GM19452 (cell line): ENCODE results near the gene CRY2.

Experiments
- ATAC-seq: cut with Tn5 transposase; IDR thresholded peaks from one replicate; pipeline ENCODE4 v1.9.1; 2021; ENCODE audit not compliant: unreplicated experiment

Gene CRY2

DNA sequence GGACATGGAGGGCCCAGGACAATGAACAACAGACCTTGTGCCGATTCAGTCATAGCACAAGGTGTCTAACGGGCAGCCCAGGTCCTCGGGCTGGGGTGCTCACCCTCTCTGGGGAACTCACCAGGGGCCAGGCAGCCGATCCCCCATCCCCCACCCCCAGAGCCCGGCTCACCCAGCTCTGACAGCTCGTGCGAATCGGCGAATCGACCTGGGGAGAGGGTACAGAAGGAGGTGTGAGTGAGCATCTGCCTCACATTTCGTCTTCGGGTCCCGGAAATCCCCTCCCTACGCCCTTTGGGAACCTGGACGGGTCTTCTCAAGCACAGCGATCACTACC is 70.0 kb downstream of the CRY2 start:
- peak; percentile 5 for ATAC-seq

DNA sequence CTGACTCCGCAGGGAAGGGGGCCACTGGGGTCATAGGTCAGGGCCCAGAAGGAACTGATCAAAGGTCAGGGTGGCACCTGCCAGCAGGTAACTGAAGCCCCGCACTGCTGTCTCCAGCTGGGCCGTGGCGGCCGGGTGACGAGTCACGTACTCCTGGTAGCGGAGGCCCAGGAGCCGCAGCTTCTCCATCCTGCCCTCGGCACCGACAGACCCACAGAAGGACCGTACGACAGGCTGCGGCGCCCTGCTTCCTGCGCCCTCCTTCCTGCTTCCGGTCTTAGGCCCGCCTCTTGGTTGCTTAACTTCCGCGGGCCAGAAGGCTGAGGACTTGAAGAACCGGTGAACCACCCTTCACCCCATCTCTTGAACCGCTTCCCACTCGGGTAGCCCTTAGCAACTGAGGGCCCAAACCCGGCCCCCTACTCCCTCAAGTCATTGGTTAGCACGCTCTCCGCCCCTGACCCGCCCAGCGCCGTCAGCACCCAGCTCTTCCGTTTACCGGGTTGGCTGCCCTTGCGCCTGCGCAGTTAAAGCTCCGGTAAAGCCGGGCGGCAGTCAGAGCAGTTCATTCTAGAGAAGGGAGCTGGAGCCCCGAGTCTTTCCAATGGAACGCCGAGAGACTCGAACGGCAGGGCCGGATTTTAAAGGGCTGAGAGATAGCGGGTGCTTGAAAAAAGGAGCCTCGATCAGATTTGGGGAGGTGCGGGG is 70.5 kb downstream of the CRY2 start, which contains the start of gene PEX16:
Gene PEX16, minus strand, starts transcription at position 255 of the 708 bp plus-strand sequence. Its CDS starts 66 bp downstream, at position 189.
- peak; percentile 92 for ATAC-seq

GRCh38 chr11:45918331-45918941 is 71.2 kb downstream of the CRY2 start:
- no peak for ATAC-seq

DNA sequence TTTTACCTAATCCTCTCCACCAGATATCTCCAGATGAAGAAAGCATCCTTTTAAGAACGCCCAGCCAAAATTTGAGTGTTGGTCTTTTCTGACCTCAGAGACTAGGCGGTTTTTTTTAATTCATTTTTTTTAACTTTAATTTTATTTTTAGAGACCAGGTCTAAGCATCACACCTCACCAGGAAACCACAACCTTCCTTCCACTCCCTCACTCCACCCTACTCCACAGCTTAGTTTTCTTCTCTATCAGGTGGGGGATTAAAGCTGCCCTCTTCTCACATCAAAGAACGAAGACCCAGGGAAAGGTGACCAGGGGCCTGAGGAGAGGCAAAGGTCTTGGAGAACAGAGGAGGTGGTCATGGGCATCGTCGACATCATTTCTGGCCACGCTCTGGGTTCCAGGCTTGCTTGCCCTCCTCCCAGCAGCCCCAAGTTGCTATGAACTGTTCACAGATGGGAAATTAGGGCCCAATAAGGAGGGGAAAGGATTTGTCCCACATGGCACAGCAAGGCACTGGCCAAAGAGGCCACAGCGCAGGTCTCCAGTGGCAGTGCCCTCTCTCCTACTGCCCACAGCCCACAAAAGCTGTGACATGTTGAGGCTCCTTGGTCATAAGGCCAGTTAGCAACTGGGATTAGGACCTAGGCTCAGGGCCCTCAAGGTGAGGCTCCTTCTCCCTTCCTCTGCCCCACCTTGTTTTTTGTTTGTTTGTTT is 71.8 kb downstream of the CRY2 start:
- no peak for ATAC-seq

DNA sequence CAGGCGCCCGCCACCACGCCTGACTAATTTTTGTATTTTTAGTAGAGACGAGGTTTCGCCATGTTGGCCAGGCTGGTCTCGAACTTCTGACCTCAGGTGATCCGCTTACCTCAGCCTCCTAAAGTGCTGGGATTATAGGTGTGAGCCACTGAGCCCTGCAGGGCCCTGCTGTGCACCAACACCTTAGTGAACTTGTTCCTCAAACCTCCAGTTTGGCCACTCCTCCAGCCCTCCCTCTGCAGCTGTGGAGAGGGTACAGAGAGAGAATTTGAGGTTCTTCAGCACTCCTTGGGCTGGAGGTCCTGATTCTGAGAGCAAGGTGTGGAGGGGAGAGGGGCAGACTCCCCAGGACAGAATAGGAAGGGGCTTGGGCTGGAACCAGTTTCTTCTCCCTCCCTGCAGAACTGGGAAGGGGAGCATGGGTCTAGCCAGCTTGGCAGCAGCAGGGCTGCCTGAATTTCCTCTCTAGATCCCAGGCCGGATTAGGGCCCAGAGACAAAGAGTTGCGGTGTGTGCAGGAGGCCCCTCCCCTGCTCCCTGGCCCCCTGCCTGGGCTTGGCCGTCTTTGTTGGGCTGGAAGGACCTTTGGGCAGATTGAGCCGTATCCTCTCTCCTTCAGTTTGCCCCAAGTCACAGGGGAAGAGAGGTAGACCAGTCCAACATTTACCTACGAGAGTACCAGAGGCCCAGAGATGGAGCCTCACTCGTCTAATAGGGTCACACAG is 72.7 kb downstream of the CRY2 start:
- ATAC-seq = no peak

GRCh38 chr11:45920531-45921477 is 73.5 kb downstream of the CRY2 start:
- no peak for ATAC-seq

GRCh38 chr11:45921561-45922424 is 74.5 kb downstream of the CRY2 start:
- no peak for ATAC-seq

GRCh38 chr11:45922425-45923082 is 75.3 kb downstream of the CRY2 start, which contains the start of gene LARGE2:
LARGE2 (plus strand) TSS chr11:45922656; CDS start chr11:45922883, 227 bp downstream.
- ATAC-seq = no peak

DNA sequence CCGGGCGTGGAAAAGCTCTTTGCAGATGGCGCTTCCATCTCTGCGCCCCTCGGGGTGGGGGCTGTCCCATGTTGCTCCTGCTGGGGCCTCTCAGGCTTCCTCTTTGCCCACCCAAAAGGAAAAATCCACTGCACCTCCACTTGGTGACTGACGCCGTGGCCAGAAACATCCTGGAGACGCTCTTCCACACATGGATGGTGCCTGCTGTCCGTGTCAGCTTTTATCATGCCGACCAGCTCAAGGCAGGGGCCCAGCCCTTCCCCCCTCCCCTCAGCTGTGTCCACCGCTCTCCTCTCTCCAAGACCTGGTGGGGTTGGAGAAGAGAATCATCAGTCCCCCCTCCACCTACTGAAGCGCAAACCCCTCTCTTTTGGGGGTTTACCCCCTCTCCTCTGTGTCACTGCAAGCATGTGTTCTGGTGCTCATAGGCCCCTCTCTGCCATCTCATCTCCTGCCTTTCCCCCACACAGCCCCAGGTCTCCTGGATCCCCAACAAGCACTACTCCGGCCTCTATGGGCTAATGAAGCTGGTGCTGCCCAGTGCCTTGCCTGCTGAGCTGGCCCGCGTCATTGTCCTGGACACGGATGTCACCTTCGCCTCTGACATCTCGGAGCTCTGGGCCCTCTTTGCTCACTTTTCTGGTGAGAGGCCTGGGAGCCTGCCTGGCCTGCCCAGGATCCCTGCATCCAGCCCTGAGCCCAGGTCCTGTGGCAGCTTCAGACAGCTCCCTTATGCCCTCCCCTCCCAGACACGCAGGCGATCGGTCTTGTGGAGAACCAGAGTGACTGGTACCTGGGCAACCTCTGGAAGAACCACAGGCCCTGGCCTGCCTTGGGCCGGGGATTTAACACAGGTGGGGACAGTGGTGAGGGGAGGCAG is 77.0 kb downstream of the CRY2 start:
- ATAC-seq = no peak

DNA sequence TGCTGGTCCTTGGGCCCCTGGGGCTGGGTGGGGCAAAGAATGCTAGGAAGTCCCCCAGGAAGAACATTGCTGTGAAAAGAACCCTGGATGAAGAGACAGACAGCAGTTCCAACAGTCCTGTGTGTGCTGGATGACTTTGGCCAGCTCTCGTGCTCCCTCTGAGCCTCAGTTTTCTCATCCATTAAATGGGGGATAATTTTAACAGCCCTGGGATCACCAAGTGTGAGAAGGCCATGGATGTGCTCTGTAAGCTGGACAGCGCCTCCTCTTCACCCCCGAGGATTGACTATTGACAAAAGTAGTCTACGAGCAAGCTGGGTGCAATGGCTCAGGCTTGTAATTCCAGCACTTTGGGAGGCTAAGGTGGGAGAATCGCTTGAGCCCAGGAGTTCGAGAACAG is 77.7 kb downstream of the CRY2 start:
- ATAC-seq = no peak

DNA sequence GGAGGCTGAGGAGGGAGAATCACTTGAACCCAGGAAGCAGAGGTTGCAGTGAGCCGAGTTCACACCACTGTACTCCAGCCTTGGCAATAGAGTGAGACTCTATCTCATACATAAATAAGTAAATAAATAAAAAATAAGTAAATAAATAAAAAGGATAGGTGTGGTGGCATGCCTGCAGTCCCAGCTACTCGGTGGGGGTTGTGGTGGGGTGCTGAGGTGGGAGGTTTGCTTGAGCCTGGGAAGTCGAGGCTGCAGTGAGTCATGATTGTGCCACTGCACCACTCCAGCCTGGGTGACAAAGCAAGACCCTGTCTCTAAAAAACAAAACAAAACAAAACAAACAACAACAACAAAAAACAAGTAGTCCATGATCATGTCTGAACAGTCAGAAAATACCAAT is 78.3 kb downstream of the CRY2 start:
- no peak for ATAC-seq

GRCh38 chr11:45926001-45926401 is 78.7 kb downstream of the CRY2 start:
- no peak for ATAC-seq

DNA sequence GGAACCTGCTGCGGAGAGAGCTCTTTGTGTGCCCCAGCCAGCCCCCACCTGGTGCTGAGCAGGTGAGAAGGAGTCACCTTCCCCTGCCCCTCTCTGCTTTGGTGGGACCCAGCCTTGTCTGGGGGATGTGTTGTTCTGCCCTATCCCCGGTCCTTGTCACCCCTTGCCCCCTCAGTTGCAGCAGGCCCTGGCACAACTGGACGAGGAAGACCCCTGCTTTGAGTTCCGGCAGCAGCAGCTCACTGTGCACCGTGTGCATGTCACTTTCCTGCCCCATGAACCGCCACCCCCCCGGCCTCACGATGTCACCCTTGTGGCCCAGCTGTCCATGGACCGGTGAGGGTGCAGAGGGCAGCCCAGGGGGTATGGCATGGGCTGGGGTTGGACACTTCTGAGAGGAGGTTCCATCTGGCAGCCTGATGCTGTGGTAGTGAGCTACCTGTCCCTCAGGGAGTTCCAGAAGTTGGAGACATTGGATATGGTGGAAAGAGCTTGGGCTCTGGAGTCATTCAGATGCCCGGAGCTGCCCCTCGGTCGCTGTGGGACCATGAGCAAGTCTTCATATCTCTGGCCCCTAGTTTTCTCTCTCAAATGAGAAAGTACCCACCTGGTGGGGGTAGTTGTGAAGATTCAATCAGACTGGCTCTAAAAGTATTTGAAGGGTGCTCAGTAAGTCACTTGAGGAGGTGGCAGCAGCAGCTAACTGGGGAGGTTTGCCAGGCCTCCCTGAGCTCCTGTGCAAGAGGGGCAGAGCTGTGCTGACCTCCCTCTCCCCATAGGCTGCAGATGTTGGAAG is 79.5 kb downstream of the CRY2 start:
- no peak for ATAC-seq

GRCh38 chr11:45927332-45927683 is 80.0 kb downstream of the CRY2 start:
- ATAC-seq = no peak

GRCh38 chr11:45927684-45928413 is 80.6 kb downstream of the CRY2 start:
- ATAC-seq = no peak

GRCh38 chr11:45928535-45929215 is 81.4 kb downstream of the CRY2 start:
- ATAC-seq = no peak
